Measurements from ENCODE around the gene PTGDS. TPM values are rescaled to one million over a fixed set of nuclear protein-coding genes. Genes with fewer than 3 reads are reported as not detected.

PTGDS gene
- total and polyA plus RNA-seq, 2 donors from 2014 or later: 236 to 709 TPM

GRCh38 chr9:137030006-137030405 lies 52.7 kb downstream of the PTGDS start:
- no peak overlapping the region for H3K4me3 ChIP-seq (ENCODE audit: low read length in 3 of 3)
- TF ChIP-seq, protein P1, sequence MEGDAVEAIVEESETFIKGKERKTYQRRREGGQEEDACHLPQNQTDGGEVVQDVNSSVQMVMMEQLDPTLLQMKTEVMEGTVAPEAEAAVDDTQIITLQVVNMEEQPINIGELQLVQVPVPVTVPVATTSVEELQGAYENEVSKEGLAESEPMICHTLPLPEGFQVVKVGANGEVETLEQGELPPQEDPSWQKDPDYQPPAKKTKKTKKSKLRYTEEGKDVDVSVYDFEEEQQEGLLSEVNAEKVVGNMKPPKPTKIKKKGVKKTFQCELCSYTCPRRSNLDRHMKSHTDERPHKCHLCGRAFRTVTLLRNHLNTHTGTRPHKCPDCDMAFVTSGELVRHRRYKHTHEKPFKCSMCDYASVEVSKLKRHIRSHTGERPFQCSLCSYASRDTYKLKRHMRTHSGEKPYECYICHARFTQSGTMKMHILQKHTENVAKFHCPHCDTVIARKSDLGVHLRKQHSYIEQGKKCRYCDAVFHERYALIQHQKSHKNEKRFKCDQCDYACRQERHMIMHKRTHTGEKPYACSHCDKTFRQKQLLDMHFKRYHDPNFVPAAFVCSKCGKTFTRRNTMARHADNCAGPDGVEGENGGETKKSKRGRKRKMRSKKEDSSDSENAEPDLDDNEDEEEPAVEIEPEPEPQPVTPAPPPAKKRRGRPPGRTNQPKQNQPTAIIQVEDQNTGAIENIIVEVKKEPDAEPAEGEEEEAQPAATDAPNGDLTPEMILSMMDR (IDR thresholded peaks at IDR 0.05; ENCODE audit: borderline replicate concordance, extremely low read depth, insufficient read depth): no peak
- H3K4me1 ChIP-seq (ENCODE audit: control insufficient read depth in 2 of 3, insufficient read depth in 2 of 3, low read depth in 1 of 3, low read length in 3 of 3): peaks cover 0 to 40% (median 20%) of the 10 kb centered on the region in 3 donors
- DNase-seq (no peak), FAIRE-seq (no peak)
- intact Hi-C loops (cut with DNase I): loop anchor here (10.0 kb wide), 1 partner anchor 245 kb away; no protein-coding TSS in a partner anchor
- H3K9ac ChIP-seq (ENCODE audit: low read length in 3 of 3): no peak overlapping the region
- no peaks in the 10 kb centered on the region for H3K36me3 ChIP-seq (ENCODE audit: control insufficient read depth in 2 of 3, insufficient read depth in 3 of 3, low read length in 3 of 3)
- H3K9me3 ChIP-seq (ENCODE audit: control insufficient read depth in 2 of 3, insufficient read depth in 1 of 3, low read length in 3 of 3): no peaks in the 10 kb centered on the region
- no peak overlapping the region for H3K27ac ChIP-seq (ENCODE audit: low read depth in 2 of 2, low read length in 2 of 2)
- H3K27me3 ChIP-seq (ENCODE audit: control insufficient read depth, insufficient read depth, low read length): no peaks in the 10 kb centered on the region

- FAIRE-seq (no peak), DNase-seq (peak in 3 of 5 donors; percentile 50 to 70 (median 60))
- H3K36me3 ChIP-seq (ENCODE audit: control insufficient read depth in 2 of 3, insufficient read depth in 3 of 3, low read length in 3 of 3): no peaks in the 10 kb centered on the region
- no peak overlapping the region for H3K27ac ChIP-seq (ENCODE audit: low read depth in 2 of 2, low read length in 2 of 2)
- intact Hi-C loops (cut with DNase I): loop anchor here (10.0 kb wide), 1 partner anchor 246 kb away; no protein-coding TSS in a partner anchor
- peaks cover 0 to 37% (median 20%) of the 10 kb centered on the region in 3 donors for H3K4me1 ChIP-seq (ENCODE audit: control insufficient read depth in 2 of 3, insufficient read depth in 2 of 3, low read depth in 1 of 3, low read length in 3 of 3)
- H3K27me3 ChIP-seq (ENCODE audit: control insufficient read depth, insufficient read depth, low read length): no peaks in the 10 kb centered on the region
- TF ChIP-seq, protein P1 (IDR thresholded peaks at IDR 0.05; ENCODE audit: borderline replicate concordance, extremely low read depth, insufficient read depth): no peak
- no peak overlapping the region for H3K9ac ChIP-seq (ENCODE audit: low read length in 3 of 3)
- H3K4me3 ChIP-seq (ENCODE audit: low read length in 3 of 3): no peak overlapping the region
- no peaks in the 10 kb centered on the region for H3K9me3 ChIP-seq (ENCODE audit: control insufficient read depth in 2 of 3, insufficient read depth in 1 of 3, low read length in 3 of 3)
Measured at GRCh38 chr9:137030538-137031527, 53.5 kb downstream of the PTGDS start.

Other genes with a start within 250 kb of the PTGDS start
Only the 30 nearest of the 37 such genes appear.
- gene LCN8, start 219.3 kb upstream of the PTGDS start, total RNA-seq: not detected
- not detected for gene LCN8, start 219.3 kb upstream of the PTGDS start, polyA plus RNA-seq (ENCODE audit: insufficient read depth, low read depth, low replicate concordance)
- not detected for gene LCN15, start 213.0 kb upstream of the PTGDS start, total RNA-seq
- not detected for gene LCN15, start 213.0 kb upstream of the PTGDS start, polyA plus RNA-seq (ENCODE audit: insufficient read depth, low read depth, low replicate concordance)
- 96.5 TPM for gene TMEM141, start 186.2 kb upstream of the PTGDS start, total RNA-seq
- gene TMEM141, start 186.2 kb upstream of the PTGDS start, polyA plus RNA-seq (ENCODE audit: insufficient read depth, low read depth, low replicate concordance): 403 TPM
- gene CCDC183, start 181.2 kb upstream of the PTGDS start, total RNA-seq: 0.88 TPM
- 3.1 TPM for gene CCDC183, start 181.2 kb upstream of the PTGDS start, polyA plus RNA-seq (ENCODE audit: insufficient read depth, low read depth, low replicate concordance)
- 70.3 TPM for gene RABL6, start 169.6 kb upstream of the PTGDS start, total RNA-seq
- 60.4 TPM for gene RABL6, start 169.6 kb upstream of the PTGDS start, polyA plus RNA-seq (ENCODE audit: insufficient read depth, low read depth, low replicate concordance)
- 5.3 TPM for gene AJM1, start 135.0 kb upstream of the PTGDS start, total RNA-seq
- 2.5 TPM for gene AJM1, start 135.0 kb upstream of the PTGDS start, polyA plus RNA-seq (ENCODE audit: insufficient read depth, low read depth, low replicate concordance)
- gene PHPT1, start 128.1 kb upstream of the PTGDS start, total RNA-seq: 108 TPM
- gene PHPT1, start 128.1 kb upstream of the PTGDS start, polyA plus RNA-seq (ENCODE audit: insufficient read depth, low read depth, low replicate concordance): 283 TPM
- gene MAMDC4, start 125.2 kb upstream of the PTGDS start, total RNA-seq: 8.1 TPM
- gene MAMDC4, start 125.2 kb upstream of the PTGDS start, polyA plus RNA-seq (ENCODE audit: insufficient read depth, low read depth, low replicate concordance): 5.8 TPM
- gene EDF1, start 111.2 kb upstream of the PTGDS start, total RNA-seq: 316 TPM
- gene EDF1, start 111.2 kb upstream of the PTGDS start, polyA plus RNA-seq (ENCODE audit: insufficient read depth, low read depth, low replicate concordance): 888 TPM
- 16.9 TPM for gene TRAF2, start 91.0 kb upstream of the PTGDS start, total RNA-seq
- gene TRAF2, start 91.0 kb upstream of the PTGDS start, polyA plus RNA-seq (ENCODE audit: insufficient read depth, low read depth, low replicate concordance): 11.4 TPM
- 97.2 TPM for gene FBXW5, start 32.8 kb upstream of the PTGDS start, total RNA-seq
- 92.5 TPM for gene FBXW5, start 32.8 kb upstream of the PTGDS start, polyA plus RNA-seq (ENCODE audit: insufficient read depth, low read depth, low replicate concordance)
- gene C8G, start 32.3 kb upstream of the PTGDS start, total RNA-seq: 1.9 TPM
- gene C8G, start 32.3 kb upstream of the PTGDS start, polyA plus RNA-seq (ENCODE audit: insufficient read depth, low read depth, low replicate concordance): 2.1 TPM
- 42.9 TPM for gene LCN12, start 25.2 kb upstream of the PTGDS start, total RNA-seq
- 35.5 TPM for gene LCN12, start 25.2 kb upstream of the PTGDS start, polyA plus RNA-seq (ENCODE audit: insufficient read depth, low read depth, low replicate concordance)
- 1.4 TPM for gene LCNL1, start 5.5 kb downstream of the PTGDS start, total RNA-seq
- gene LCNL1, start 5.5 kb downstream of the PTGDS start, polyA plus RNA-seq (ENCODE audit: insufficient read depth, low read depth, low replicate concordance): 0.54 TPM
- gene PAXX, start 14.9 kb downstream of the PTGDS start, total RNA-seq: 54.2 TPM
- 80.9 TPM for gene PAXX, start 14.9 kb downstream of the PTGDS start, polyA plus RNA-seq (ENCODE audit: insufficient read depth, low read depth, low replicate concordance)
- 4.0 TPM for gene CLIC3, start 19.1 kb downstream of the PTGDS start, total RNA-seq
- 2.1 TPM for gene CLIC3, start 19.1 kb downstream of the PTGDS start, polyA plus RNA-seq (ENCODE audit: insufficient read depth, low read depth, low replicate concordance)
- gene ABCA2, start 50.7 kb downstream of the PTGDS start, total RNA-seq: 72.1 TPM
- 39.2 TPM for gene ABCA2, start 50.7 kb downstream of the PTGDS start, polyA plus RNA-seq (ENCODE audit: insufficient read depth, low read depth, low replicate concordance)
- 0.60 TPM for gene FUT7, start 54.6 kb downstream of the PTGDS start, total RNA-seq
- not detected for gene FUT7, start 54.6 kb downstream of the PTGDS start, polyA plus RNA-seq (ENCODE audit: insufficient read depth, low read depth, low replicate concordance)
- gene NPDC1, start 68.7 kb downstream of the PTGDS start, total RNA-seq: 189 TPM
- 80.2 TPM for gene NPDC1, start 68.7 kb downstream of the PTGDS start, polyA plus RNA-seq (ENCODE audit: insufficient read depth, low read depth, low replicate concordance)
- 9.3 TPM for gene ENTPD2, start 76.6 kb downstream of the PTGDS start, total RNA-seq
- 5.5 TPM for gene ENTPD2, start 76.6 kb downstream of the PTGDS start, polyA plus RNA-seq (ENCODE audit: insufficient read depth, low read depth, low replicate concordance)
- 2.3 TPM for gene SAPCD2, start 93.1 kb downstream of the PTGDS start, total RNA-seq
- 1.7 TPM for gene SAPCD2, start 93.1 kb downstream of the PTGDS start, polyA plus RNA-seq (ENCODE audit: insufficient read depth, low read depth, low replicate concordance)
- 12.7 TPM for gene UAP1L1, start 100.0 kb downstream of the PTGDS start, total RNA-seq
- 14.4 TPM for gene UAP1L1, start 100.0 kb downstream of the PTGDS start, polyA plus RNA-seq (ENCODE audit: insufficient read depth, low read depth, low replicate concordance)
- gene MAN1B1, start 109.5 kb downstream of the PTGDS start, total RNA-seq: 63.2 TPM
- gene MAN1B1, start 109.5 kb downstream of the PTGDS start, polyA plus RNA-seq (ENCODE audit: insufficient read depth, low read depth, low replicate concordance): 57.3 TPM
- 164 TPM for gene DPP7, start 137.2 kb downstream of the PTGDS start, total RNA-seq
- 205 TPM for gene DPP7, start 137.2 kb downstream of the PTGDS start, polyA plus RNA-seq (ENCODE audit: insufficient read depth, low read depth, low replicate concordance)
- 0.47 TPM for gene GRIN1, start 161.7 kb downstream of the PTGDS start, total RNA-seq
- not detected for gene GRIN1, start 161.7 kb downstream of the PTGDS start, polyA plus RNA-seq (ENCODE audit: insufficient read depth, low read depth, low replicate concordance)
- 0.25 TPM for gene LRRC26, start 192.5 kb downstream of the PTGDS start, total RNA-seq
- not detected for gene LRRC26, start 192.5 kb downstream of the PTGDS start, polyA plus RNA-seq (ENCODE audit: insufficient read depth, low read depth, low replicate concordance)
- not detected for gene TMEM210, start 194.6 kb downstream of the PTGDS start, total RNA-seq
- not detected for gene TMEM210, start 194.6 kb downstream of the PTGDS start, polyA plus RNA-seq (ENCODE audit: insufficient read depth, low read depth, low replicate concordance)
- 57.2 TPM for gene ANAPC2, start 211.1 kb downstream of the PTGDS start, total RNA-seq
- gene ANAPC2, start 211.1 kb downstream of the PTGDS start, polyA plus RNA-seq (ENCODE audit: insufficient read depth, low read depth, low replicate concordance): 19.9 TPM
- 52.5 TPM for gene SSNA1, start 211.2 kb downstream of the PTGDS start, total RNA-seq
- 131 TPM for gene SSNA1, start 211.2 kb downstream of the PTGDS start, polyA plus RNA-seq (ENCODE audit: insufficient read depth, low read depth, low replicate concordance)
- 49.5 TPM for gene TPRN, start 223.2 kb downstream of the PTGDS start, total RNA-seq
- gene TPRN, start 223.2 kb downstream of the PTGDS start, polyA plus RNA-seq (ENCODE audit: insufficient read depth, low read depth, low replicate concordance): 47.2 TPM

Data from kidney (tissue), 14 donors.